Breast epithelium (tissue), 4 donors: ENCODE results near the gene SEC11A. TPM values are rescaled to one million over a fixed set of nuclear protein-coding genes. Genes with fewer than 3 reads are reported as not detected.
"Not testable (repeated sequence)": the region's sequence is repeated elsewhere in the genome, so short reads cannot be mapped to it uniquely, and the experiment has no call there.

Experiments used
- DNase-seq, 2 donors: peaks; one replicate each; pipeline ENCODE4 v3.0.0-alpha.2; 2019; ENCODE audit warnings: low spot score in 2 of 2
- H3K27ac ChIP-seq, 2 donors: fragments of 200-600 bp; sonication (generic) in 1 of 2; one replicate each; pipeline ENCODE4 v1.5.1; 2016 to 2019; ENCODE audit warnings: mild to moderate bottlenecking in 1 of 2
- H3K27me3 ChIP-seq, 2 donors: fragments of 200-600 bp; sonication (generic) in 1 of 2; one replicate each; pipeline versions ENCODE4 v1.5.1 to v1.6.0; 2017 to 2019; ENCODE audit warnings: control low read depth in 1 of 2, mild to moderate bottlenecking in 1 of 2
- H3K36me3 ChIP-seq: fragments of 200-600 bp; one replicate; pipeline ENCODE4 v1.5.1; 2019
- H3K4me1 ChIP-seq, 2 donors: fragments of 200-600 bp; sonication (generic); one replicate each; pipeline ENCODE4 v1.5.1; 2016 to 2019; ENCODE audit warnings: control low read depth in 1 of 2
- H3K4me3 ChIP-seq, 3 donors: fragments of 200-600 bp; sonication (generic); 1 replicate in 2 of 3; 2 replicates in 1 of 3; pipeline ENCODE4 v1.5.1; 2016 to 2019; ENCODE audit warnings: mild to moderate bottlenecking in 3 of 3, moderate library complexity in 2 of 3
- H3K9me3 ChIP-seq, 2 donors: fragments of 200-600 bp; sonication (generic) in 1 of 2; one replicate each; pipeline ENCODE4 v1.5.1; 2016 to 2019; ENCODE audit warnings: control low read depth in 1 of 2
- POLR2A ChIP-seq: fragments of 450-650 bp; IDR thresholded peaks from one replicate; pipeline ENCODE4 v1.6.1; 2016; ENCODE audit warnings: antibody characterized with exemption, mild to moderate bottlenecking, moderate library complexity
- POLR2AphosphoS5 ChIP-seq, 3 donors: sonication (generic); formaldehyde crosslinking; IDR thresholded peaks; one replicate each; pipeline ENCODE4 v1.6.1; 2017; ENCODE audit warnings: antibody characterized with exemption in 3 of 3
- intact Hi-C: fragments of 100-400 bp; cut with DNase I; formaldehyde crosslinking; loops from one replicate; pipeline ENCODE4 v1.15.1; 2023; ENCODE audit warnings: low total_unique reads
- total RNA-seq, 3 donors: library from RNA; depleted of rRNA; stranded (reverse); fragments of >200 nt; gene quantifications; one replicate each; pipeline ENCODE4 v1.1.0, GENCODE V29; 2016
- TF ChIP-seq, protein P1 (sequence below), 3 donors: fragments of 450-650 bp; IDR thresholded peaks; one replicate each; pipeline ENCODE4 v1.5.1; 2016 to 2017; ENCODE audit warnings: antibody characterized with exemption in 3 of 3, mild to moderate bottlenecking in 3 of 3, moderate library complexity in 3 of 3

SEC11A gene
- total RNA-seq, 3 donors from 2014 or later = 121 to 188 (median 122) TPM

DNA sequence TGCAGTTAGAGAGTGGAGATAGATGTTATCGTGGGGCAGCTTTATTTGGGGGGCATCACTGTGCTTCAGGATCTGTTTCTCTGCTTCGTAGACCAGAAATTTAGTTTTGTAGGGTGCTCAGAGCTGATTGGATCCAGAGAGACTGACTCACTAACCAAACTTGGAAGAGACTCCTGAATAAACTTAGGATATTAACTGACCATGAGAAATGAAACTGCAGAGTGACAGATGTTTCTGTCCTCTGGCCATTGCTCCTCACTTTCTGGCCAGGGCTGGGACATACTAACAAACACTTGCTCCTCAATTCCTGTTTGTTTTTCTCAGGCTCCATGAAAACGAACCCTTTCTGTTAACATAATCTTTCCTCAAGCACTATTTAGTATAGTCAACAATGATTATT is 36.8 kb upstream of the SEC11A start:
- Histone ChIP-seq H3K36me3 (no peaks in the 10 kb centered on the region), H3K27ac (peak overlapping the region; percentile 56 to 67), H3K9me3 (no peaks in the 10 kb centered on the region), H3K27me3 (no peaks in the 10 kb centered on the region), H3K4me3 (peak overlapping the region in 1 of 3 donors; percentile 20), H3K4me1 (peaks cover 3 to 11% of the 10 kb centered on the region in 2 donors)
- TF ChIP-seq, protein P1, sequence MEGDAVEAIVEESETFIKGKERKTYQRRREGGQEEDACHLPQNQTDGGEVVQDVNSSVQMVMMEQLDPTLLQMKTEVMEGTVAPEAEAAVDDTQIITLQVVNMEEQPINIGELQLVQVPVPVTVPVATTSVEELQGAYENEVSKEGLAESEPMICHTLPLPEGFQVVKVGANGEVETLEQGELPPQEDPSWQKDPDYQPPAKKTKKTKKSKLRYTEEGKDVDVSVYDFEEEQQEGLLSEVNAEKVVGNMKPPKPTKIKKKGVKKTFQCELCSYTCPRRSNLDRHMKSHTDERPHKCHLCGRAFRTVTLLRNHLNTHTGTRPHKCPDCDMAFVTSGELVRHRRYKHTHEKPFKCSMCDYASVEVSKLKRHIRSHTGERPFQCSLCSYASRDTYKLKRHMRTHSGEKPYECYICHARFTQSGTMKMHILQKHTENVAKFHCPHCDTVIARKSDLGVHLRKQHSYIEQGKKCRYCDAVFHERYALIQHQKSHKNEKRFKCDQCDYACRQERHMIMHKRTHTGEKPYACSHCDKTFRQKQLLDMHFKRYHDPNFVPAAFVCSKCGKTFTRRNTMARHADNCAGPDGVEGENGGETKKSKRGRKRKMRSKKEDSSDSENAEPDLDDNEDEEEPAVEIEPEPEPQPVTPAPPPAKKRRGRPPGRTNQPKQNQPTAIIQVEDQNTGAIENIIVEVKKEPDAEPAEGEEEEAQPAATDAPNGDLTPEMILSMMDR (IDR thresholded peaks at IDR 0.05) = no peak
- no peak for TF ChIP-seq POLR2AphosphoS5 (IDR thresholded peaks at IDR 0.05)
- TF ChIP-seq POLR2A = no peak
- DNase-seq = no peak
- intact Hi-C loops = no loop called here

DNA sequence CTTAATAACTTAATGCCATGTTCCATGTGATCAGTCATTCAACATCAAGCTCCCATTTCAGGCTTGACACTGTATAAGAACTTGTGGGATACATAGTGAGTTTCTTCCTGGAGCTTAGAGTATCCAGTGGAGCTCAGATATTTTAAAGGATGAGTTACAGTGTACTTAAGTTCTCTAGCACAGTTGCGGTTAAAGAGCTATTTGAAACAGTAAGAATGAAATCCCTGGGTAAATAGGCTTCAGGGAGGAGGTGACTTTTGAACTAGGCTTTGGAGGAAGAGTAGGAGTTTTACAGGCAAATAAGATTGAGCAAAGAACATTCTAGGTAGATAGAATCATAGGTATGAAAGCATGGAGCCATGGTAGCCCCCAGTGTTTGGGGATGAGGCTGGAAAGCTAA is 36.3 kb upstream of the SEC11A start:
- Histone ChIP-seq H3K4me3 (peak overlapping the region in 1 of 3 donors; percentile 20), H3K27me3 (no peaks in the 10 kb centered on the region), H3K9me3 (no peaks in the 10 kb centered on the region), H3K27ac (peak overlapping the region; percentile 56 to 67), H3K4me1 (peaks cover 3 to 11% of the 10 kb centered on the region in 2 donors), H3K36me3 (no peaks in the 10 kb centered on the region)
- intact Hi-C loops = no loop called here
- no peak for DNase-seq
- TF ChIP-seq POLR2AphosphoS5 (IDR thresholded peaks at IDR 0.05) (no peak), POLR2A (no peak)
- TF ChIP-seq, protein P1 (IDR thresholded peaks at IDR 0.05) = no peak

DNA sequence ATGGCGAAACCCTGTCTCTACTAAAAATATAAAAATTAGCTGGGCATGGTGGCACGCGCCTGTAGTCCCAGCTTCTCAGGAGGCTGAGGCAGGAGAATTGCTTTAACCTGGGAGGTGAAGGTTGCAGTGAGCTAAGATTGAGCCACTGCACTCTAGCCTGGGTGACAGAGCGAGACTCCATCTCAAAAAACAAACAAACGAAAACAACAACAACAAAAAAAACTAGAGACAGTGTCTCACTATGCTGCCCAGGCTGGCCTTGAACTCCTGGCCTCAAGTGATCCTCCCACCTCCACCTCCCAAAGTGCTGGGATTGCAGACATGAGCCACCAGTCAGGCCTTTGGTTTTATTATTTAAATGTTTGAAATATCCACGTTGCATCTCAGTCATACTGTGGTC is 35.8 kb upstream of the SEC11A start:
- H3K27ac ChIP-seq, DNase-seq, H3K36me3 ChIP-seq, intact Hi-C loops, H3K27me3 ChIP-seq, H3K4me3 ChIP-seq, H3K9me3 ChIP-seq: not testable (repeated sequence)
- peaks cover 3 to 11% of the 10 kb centered on the region in 2 donors for H3K4me1 ChIP-seq

DNA sequence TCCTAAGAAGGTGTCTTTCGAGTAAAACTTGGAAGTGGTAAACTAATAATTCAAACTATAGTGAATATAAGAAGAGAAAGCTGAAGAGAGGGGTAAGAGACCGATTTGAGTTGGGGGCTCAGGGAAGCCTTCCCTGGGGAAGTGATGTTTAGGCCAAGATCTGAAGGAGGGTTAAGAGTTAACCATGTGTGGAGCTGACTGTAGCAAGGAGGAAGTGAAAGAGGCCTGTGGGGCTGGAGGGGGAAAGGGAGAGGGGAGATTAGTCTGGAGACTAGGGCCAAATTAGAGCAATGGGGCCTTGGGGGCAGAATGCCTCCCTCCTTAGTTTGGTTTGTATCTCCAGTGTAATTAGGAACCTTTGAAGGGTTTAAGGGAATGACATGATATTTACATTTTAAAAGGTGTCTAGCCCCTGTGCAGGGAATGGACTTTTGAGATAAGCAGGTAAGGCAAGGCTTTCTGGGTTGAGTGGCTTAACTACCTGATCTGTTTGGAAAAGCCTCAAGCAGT is 34.7 kb upstream of the SEC11A start:
- intact Hi-C loops = no loop called here
- Histone ChIP-seq H3K4me3 (peak overlapping the region in 2 of 3 donors; percentile 3 to 37), H3K36me3 (no peaks in the 10 kb centered on the region), H3K9me3 (no peaks in the 10 kb centered on the region), H3K27ac (peak overlapping the region; percentile 56 to 99), H3K27me3 (no peaks in the 10 kb centered on the region), H3K4me1 (peaks cover 3 to 9% of the 10 kb centered on the region in 2 donors)
- DNase-seq = no peak
- TF ChIP-seq POLR2AphosphoS5 (IDR thresholded peaks at IDR 0.05) (no peak), POLR2A (no peak)
- TF ChIP-seq, protein P1 (IDR thresholded peaks at IDR 0.05) = no peak

DNA sequence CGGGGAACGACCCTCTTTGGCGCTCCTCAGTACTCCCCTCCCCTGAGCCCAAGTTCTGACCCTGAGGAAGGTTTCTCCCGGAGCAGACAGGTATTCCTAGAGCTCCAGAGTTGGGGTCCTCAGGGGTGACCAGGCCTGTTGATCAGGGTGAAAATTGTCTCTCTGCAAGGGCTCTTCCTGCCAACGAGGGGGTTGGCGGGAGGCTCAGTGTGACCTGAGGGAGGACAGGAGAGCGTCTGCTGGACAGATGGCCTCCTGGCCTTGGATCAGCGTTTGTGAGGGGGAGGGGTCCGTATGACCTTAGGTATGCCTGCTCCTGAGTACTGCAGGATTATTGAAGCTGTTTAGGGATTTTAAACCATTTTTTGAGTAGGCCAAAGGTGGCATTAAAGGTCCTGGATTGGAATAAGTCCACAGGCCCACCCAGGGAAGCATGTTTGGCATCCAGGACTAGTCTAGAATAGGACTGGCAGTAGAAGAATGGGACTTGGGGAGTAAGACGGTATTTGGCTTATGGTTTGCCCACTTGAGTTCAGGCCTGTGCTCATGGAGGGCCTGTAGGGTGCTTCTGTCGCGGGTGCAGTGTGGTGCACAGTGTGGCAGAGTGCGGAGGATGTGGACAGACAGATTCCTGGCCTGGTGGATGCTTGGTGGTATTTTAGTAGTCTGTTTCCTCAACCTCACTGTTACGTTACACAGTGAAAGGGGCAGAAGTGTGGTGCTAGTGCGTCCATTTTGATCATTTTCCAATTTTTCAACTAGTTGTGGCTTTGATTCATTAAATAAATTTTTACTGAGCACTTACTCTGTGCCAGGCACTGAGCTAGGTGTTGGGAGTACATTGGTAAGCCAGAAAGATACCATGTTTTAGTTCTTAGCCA is 33.4 kb upstream of the SEC11A start:
- intact Hi-C loops = no loop called here
- peak in 1 of 2 donors; percentile 30 for DNase-seq
- Histone ChIP-seq H3K27me3 (no peaks in the 10 kb centered on the region), H3K4me3 (peak overlapping the region; percentile 62 to 98 (median 84)), H3K4me1 (peaks cover 3 to 6% of the 10 kb centered on the region in 2 donors), H3K27ac (peak overlapping the region; percentile 99), H3K36me3 (no peaks in the 10 kb centered on the region), H3K9me3 (no peaks in the 10 kb centered on the region)
- TF ChIP-seq POLR2A = no peak
- TF ChIP-seq, protein P1 (IDR thresholded peaks at IDR 0.05) = no peak
- no peak for TF ChIP-seq POLR2AphosphoS5 (IDR thresholded peaks at IDR 0.05)
